VCaP (cell line): ENCODE results near the gene ZDHHC14.

Source experiments
- H3K27ac ChIP-seq: fragments of 450-650 bp; 2 replicates; pipeline ENCODE4 v1.5.1; 2017
- CTCF ChIP-seq: fragments of 450-650 bp; conservative IDR thresholded peaks from 2 replicates; pipeline ENCODE4 v1.5.1; 2017; ENCODE audit warnings: mild to moderate bottlenecking, moderate library complexity

ZDHHC14 gene

GRCh38 chr6:157496534-157497095 is 115.6 kb downstream of the ZDHHC14 start:
- TF ChIP-seq CTCF: no peak
- no peak overlapping the region for H3K27ac ChIP-seq

- TF ChIP-seq CTCF: no peak
- H3K27ac ChIP-seq: no peak overlapping the region
Measured at GRCh38 chr6:157497579-157497978, 116.6 kb downstream of the ZDHHC14 start.

GRCh38 chr6:157498817-157499216 is 117.8 kb downstream of the ZDHHC14 start:
- no peak overlapping the region for H3K27ac ChIP-seq
- TF ChIP-seq CTCF: no peak

- H3K27ac ChIP-seq: no peak overlapping the region
- no peak for TF ChIP-seq CTCF
Measured at GRCh38 chr6:157500022-157500421, 119.0 kb downstream of the ZDHHC14 start.

- H3K27ac ChIP-seq: no peak overlapping the region
- no peak for TF ChIP-seq CTCF
Measured at GRCh38 chr6:157503018-157503747, 122.2 kb downstream of the ZDHHC14 start.

GRCh38 chr6:157505912-157506491 is 125.0 kb downstream of the ZDHHC14 start:
- no peak overlapping the region for H3K27ac ChIP-seq
- TF ChIP-seq CTCF: no peak

- no peak for TF ChIP-seq CTCF
- no peak overlapping the region for H3K27ac ChIP-seq
Measured at GRCh38 chr6:157510323-157511188, 129.6 kb downstream of the ZDHHC14 start.
